Keratinocyte (primary cell): Measurements from ENCODE around the gene THRAP3.

Experiments
- EZH2 ChIP-seq: IDR thresholded peaks from one replicate; pipeline ENCODE4 v1.6.1; 2012; ENCODE audit warnings: inconsistent platforms, mild to moderate bottlenecking, low read length, moderate library complexity
- TF ChIP-seq, protein P1 (sequence below), 3 experiments: IDR thresholded peaks in 1 of 3; conservative IDR thresholded peaks in 1 of 3; optimal IDR thresholded peaks in 1 of 3; 2 replicates in 2 of 3; 3 replicates in 1 of 3; pipeline versions ENCODE3 to v1.5.1; 2011; ENCODE audit warnings: low read length in 3 of 3, mild to moderate bottlenecking in 3 of 3, moderate library complexity in 2 of 3, control low read depth in 1 of 3, inconsistent platforms in 1 of 3; ENCODE audit not compliant: insufficient read depth in 2 of 3; ENCODE audit errors: extremely low read depth in 1 of 3

DNA sequence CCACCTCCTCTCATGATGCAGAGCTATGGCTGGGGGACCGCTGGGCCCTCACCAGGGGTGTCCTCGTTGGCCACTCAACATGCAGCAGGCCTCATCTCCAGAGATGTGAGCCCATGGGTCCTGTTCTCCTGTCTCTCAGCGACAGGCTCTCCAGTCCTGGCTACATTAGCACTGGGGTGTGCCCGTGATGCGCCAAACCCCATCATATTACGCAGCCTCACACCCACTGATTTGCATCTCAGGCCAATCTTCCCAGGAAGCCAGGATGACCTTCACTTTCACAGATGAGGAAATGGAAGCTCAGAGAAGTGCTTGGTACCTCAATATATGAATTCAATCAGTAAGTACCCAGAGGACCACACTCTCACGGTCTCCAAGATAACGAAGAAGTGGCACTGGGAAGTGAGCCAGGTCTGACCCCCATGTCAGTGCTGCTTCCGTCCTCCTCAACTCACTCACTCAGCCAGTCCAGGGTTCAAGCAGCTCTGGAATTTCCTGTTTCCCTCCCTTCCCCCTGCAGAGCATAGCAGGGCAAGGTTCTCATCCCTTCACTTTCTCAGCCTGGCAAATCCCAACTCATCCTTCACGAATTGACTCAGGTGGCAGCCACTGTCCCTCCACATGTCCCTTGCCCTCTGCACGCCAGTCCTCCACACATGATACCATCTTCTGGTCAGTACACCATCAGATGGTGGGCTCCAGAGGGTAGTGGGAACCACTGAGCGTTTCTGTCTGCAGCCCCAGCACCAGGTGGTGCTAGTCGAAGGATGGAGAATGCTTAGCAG, 128.1 kb downstream of the THRAP3 start:
- TF ChIP-seq EZH2 = no peak
- TF ChIP-seq, protein P1, sequence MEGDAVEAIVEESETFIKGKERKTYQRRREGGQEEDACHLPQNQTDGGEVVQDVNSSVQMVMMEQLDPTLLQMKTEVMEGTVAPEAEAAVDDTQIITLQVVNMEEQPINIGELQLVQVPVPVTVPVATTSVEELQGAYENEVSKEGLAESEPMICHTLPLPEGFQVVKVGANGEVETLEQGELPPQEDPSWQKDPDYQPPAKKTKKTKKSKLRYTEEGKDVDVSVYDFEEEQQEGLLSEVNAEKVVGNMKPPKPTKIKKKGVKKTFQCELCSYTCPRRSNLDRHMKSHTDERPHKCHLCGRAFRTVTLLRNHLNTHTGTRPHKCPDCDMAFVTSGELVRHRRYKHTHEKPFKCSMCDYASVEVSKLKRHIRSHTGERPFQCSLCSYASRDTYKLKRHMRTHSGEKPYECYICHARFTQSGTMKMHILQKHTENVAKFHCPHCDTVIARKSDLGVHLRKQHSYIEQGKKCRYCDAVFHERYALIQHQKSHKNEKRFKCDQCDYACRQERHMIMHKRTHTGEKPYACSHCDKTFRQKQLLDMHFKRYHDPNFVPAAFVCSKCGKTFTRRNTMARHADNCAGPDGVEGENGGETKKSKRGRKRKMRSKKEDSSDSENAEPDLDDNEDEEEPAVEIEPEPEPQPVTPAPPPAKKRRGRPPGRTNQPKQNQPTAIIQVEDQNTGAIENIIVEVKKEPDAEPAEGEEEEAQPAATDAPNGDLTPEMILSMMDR (optimal IDR thresholded peaks at IDR 0.05 in 1 of 3, IDR thresholded peaks at IDR 0.05 in 1 of 3, conservative IDR thresholded peaks at IDR 0.05 in 1 of 3; ENCODE audit: extremely low read depth in 1 of 3, insufficient read depth in 2 of 3, low read length in 3 of 3) = no peak
